IMR-90 (cell line): ENCODE measurements around the gene BAD.

Source experiments
- MXI1 ChIP-seq: IDR thresholded peaks from 2 replicates; pipeline ENCODE4 v1.6.1; 2012; ENCODE audit warnings: low read depth, mild to moderate bottlenecking, low read length, moderate library complexity, borderline replicate concordance
- POLR2A ChIP-seq: IDR thresholded peaks from 2 replicates; pipeline ENCODE4 v1.6.1; 2012; ENCODE audit warnings: mild to moderate bottlenecking, low read depth, low read length
- TF ChIP-seq, protein P1 (sequence below): conservative IDR thresholded peaks from 2 replicates; pipeline ENCODE4 v1.5.1; 2012; ENCODE audit warnings: mild to moderate bottlenecking, low read depth, low read length, improper control_type of control experiment
- TF ChIP-seq, protein P2 (sequence below): fragments of 150-350 bp; IDR thresholded peaks from 2 replicates; pipeline ENCODE4 v1.6.1; 2016; ENCODE audit warnings: low read depth, mild to moderate bottlenecking, low read length, moderate library complexity, borderline replicate concordance

DNA sequence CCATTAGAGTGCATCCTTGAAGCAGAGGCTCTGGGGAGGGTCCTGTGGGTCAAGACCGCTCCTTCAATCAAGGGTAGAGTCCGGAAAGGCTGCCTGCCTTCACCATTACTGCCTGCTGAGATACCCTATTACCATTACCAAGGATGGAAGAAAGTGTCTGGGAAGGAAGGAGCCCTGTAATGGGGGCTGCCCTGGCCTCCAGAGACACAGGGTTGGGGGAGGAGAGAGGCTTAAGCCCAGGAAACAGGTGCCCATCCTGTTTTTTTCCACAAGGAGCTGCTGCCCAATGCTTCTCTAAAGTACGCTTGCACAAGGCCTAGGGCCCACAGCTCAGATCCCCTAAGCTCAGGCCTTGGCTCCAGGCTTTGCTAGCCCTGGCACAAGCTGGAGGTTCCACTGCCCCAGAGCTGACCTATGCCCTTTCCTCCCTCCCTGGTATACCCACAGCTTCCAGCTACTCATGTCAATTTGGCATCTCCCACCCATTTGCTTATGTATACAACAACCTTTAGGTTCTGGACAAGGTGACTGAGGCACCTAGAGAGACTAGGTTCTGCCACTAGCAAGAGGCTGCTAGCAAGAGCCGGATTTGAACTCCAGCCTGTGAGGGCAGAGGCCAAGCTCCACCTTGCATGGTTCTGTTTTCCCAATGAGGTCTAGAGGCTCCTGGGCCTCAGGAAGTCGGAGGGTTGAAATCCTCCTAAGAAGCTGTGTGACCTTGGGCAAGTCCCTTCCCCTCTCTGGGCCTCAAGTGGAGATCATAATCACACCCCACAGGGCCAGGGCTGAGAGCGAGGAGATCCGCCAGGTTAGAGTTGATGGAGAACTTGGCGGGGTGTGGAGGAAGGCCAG, 34.7 kb downstream of the BAD start:
- TF ChIP-seq MXI1 (no peak), POLR2A (no peak)
- TF ChIP-seq, protein P1, sequence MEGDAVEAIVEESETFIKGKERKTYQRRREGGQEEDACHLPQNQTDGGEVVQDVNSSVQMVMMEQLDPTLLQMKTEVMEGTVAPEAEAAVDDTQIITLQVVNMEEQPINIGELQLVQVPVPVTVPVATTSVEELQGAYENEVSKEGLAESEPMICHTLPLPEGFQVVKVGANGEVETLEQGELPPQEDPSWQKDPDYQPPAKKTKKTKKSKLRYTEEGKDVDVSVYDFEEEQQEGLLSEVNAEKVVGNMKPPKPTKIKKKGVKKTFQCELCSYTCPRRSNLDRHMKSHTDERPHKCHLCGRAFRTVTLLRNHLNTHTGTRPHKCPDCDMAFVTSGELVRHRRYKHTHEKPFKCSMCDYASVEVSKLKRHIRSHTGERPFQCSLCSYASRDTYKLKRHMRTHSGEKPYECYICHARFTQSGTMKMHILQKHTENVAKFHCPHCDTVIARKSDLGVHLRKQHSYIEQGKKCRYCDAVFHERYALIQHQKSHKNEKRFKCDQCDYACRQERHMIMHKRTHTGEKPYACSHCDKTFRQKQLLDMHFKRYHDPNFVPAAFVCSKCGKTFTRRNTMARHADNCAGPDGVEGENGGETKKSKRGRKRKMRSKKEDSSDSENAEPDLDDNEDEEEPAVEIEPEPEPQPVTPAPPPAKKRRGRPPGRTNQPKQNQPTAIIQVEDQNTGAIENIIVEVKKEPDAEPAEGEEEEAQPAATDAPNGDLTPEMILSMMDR, result no peak
- TF ChIP-seq, protein P2, sequence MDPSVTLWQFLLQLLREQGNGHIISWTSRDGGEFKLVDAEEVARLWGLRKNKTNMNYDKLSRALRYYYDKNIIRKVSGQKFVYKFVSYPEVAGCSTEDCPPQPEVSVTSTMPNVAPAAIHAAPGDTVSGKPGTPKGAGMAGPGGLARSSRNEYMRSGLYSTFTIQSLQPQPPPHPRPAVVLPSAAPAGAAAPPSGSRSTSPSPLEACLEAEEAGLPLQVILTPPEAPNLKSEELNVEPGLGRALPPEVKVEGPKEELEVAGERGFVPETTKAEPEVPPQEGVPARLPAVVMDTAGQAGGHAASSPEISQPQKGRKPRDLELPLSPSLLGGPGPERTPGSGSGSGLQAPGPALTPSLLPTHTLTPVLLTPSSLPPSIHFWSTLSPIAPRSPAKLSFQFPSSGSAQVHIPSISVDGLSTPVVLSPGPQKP, result no peak
